ENCODE measurements around the gene DPH3. TPM values are rescaled to one million over a fixed set of nuclear protein-coding genes. Genes with fewer than 3 reads are reported as not detected.

DPH3 gene
- total and polyA plus RNA-seq, 2 experiments from 2014 or later: 36.9 to 51.8 TPM

DNA sequence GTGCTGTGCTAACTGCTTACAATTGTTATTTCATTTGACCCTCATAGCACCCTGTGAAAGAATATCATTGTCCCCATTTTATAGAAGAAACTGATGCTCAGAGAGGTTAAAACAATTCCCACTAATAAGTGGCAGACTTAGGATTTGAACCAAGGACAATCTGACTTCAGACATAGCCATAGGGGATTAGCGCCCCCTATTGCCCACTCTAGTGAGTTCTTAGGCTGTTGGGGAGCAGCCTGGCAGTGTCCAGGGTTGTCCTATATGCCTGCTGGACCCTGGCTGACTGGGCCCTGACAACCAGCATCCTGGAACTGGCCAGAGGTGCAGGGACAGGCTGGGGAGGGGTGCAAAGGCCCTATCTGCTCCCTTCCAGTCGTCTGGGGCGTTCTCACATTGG lies 15.4 kb downstream of the DPH3 start:
- H3K4me1 ChIP-seq (ENCODE audit: insufficient read depth): peaks cover 21% of the 10 kb centered on the region
- 33% methylated on average over 3 of the region's 3 CpGs for WGBS (ENCODE audit: low lambda C conversion rate, missing lambda C conversion rate)
- no peaks in the 10 kb centered on the region for H3K36me3 ChIP-seq (replicated peaks; ENCODE audit: insufficient read depth, low read depth)
- H4K20me1 ChIP-seq (ENCODE audit: insufficient read depth, poor library complexity, severe bottlenecking): no peaks in the 10 kb centered on the region
- no peaks in the 10 kb centered on the region for H3K9me2 ChIP-seq (replicated peaks; ENCODE audit: insufficient read depth)
- no peak overlapping the region for H3K4me3 ChIP-seq
- H3K27me3 ChIP-seq: no peaks in the 10 kb centered on the region
- no peaks in the 10 kb centered on the region for H3K9me3 ChIP-seq (ENCODE audit: low read depth)
- TF ChIP-seq, protein P1, sequence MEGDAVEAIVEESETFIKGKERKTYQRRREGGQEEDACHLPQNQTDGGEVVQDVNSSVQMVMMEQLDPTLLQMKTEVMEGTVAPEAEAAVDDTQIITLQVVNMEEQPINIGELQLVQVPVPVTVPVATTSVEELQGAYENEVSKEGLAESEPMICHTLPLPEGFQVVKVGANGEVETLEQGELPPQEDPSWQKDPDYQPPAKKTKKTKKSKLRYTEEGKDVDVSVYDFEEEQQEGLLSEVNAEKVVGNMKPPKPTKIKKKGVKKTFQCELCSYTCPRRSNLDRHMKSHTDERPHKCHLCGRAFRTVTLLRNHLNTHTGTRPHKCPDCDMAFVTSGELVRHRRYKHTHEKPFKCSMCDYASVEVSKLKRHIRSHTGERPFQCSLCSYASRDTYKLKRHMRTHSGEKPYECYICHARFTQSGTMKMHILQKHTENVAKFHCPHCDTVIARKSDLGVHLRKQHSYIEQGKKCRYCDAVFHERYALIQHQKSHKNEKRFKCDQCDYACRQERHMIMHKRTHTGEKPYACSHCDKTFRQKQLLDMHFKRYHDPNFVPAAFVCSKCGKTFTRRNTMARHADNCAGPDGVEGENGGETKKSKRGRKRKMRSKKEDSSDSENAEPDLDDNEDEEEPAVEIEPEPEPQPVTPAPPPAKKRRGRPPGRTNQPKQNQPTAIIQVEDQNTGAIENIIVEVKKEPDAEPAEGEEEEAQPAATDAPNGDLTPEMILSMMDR (IDR thresholded peaks at IDR 0.05; ENCODE audit: poor library complexity): peak; percentile 22
- TF ChIP-seq EZH2 (IDR thresholded peaks at IDR 0.05; ENCODE audit: borderline replicate concordance): no peak
- H3K79me2 ChIP-seq: no peaks in the 10 kb centered on the region
- H2AFZ ChIP-seq: no peak overlapping the region
- DNase-seq (ENCODE audit: low spot score): no peak
- H3K4me2 ChIP-seq: no peak overlapping the region
- H3K27ac ChIP-seq: no peak overlapping the region

DNA sequence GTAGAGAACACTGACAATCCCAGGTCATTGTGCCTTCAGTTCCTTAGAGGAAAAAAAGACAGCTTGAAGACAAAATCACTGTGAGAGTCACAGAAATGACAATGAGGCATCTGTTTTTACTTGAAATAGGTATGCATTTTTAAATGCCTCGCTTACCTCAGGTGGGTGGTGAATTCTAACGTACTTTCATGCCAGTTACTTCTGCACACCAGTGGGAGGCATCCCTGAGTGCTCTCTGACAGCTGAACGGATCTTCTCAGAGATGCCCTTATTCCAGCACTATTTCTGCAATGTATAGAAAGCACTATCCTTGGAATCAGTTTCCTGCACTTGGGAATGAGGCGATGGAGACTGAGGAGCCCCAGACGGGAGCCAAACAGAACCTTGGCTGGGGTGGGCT lies 16.2 kb downstream of the DPH3 start:
- Histone ChIP-seq H3K4me2 (no peak overlapping the region), H3K27me3 (no peaks in the 10 kb centered on the region), H3K9me2 (replicated peaks; ENCODE audit: insufficient read depth) (no peaks in the 10 kb centered on the region), H4K20me1 (ENCODE audit: insufficient read depth, poor library complexity, severe bottlenecking) (no peaks in the 10 kb centered on the region), H3K27ac (no peak overlapping the region), H3K9me3 (ENCODE audit: low read depth) (no peaks in the 10 kb centered on the region), H3K4me1 (ENCODE audit: insufficient read depth) (peaks cover 18% of the 10 kb centered on the region), H2AFZ (no peak overlapping the region), H3K4me3 (no peak overlapping the region), H3K79me2 (no peaks in the 10 kb centered on the region), H3K36me3 (replicated peaks; ENCODE audit: insufficient read depth, low read depth) (no peaks in the 10 kb centered on the region)
- no peak for DNase-seq (ENCODE audit: low spot score)
- WGBS (ENCODE audit: low lambda C conversion rate, missing lambda C conversion rate): 83% methylated on average over 5 of the region's 5 CpGs
- no peak for TF ChIP-seq EZH2phosphoT487 (IDR thresholded peaks at IDR 0.05; ENCODE audit: low read depth, severe bottlenecking, unreplicated experiment)
- TF ChIP-seq, protein P1 (IDR thresholded peaks at IDR 0.05; ENCODE audit: poor library complexity): no peak
- no peak for TF ChIP-seq EZH2 (IDR thresholded peaks at IDR 0.05; ENCODE audit: borderline replicate concordance)

DNA sequence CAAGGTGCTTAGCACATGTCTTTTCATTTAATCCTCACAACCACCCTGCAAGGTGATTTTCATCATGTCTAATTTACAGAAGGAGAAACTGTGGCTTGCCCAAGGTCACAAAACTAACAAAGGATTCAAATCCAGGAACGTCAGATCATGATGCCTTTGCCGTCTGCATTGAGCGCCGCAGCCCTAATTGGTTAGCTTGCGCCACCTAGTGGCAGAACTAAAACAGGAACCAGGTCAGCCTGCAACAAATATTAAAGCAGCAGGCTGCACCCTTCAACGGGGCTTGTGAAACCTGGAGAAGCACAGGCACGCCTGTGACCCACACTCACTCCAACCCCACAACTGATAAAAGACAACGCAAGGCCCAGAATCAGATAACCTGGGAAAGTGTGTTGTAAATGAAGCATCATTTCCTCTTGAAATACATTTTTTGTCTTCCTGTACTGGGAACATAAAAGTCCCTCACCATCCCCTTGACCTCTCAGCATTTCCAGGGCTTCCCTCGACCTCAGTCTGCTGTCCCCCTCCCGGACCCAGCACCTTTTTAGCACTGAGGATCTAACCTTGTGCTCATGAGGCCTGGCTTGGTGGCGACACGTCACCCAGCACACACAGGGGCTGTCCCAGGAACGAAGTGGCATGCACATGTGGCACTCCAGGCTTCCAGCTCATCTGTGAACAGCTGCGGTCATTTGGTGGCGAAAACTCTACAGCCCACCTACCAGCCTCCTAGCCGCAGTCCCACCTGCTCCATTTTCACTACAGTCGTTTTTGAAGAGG lies 17.3 kb downstream of the DPH3 start:
- DNase-seq (ENCODE audit: low spot score): peak; percentile 92
- H4K20me1 ChIP-seq (ENCODE audit: insufficient read depth, poor library complexity, severe bottlenecking): no peaks in the 10 kb centered on the region
- peaks cover 8% of the 10 kb centered on the region for H3K4me1 ChIP-seq (ENCODE audit: insufficient read depth)
- no peaks in the 10 kb centered on the region for H3K9me3 ChIP-seq (ENCODE audit: low read depth)
- no peaks in the 10 kb centered on the region for H3K9me2 ChIP-seq (replicated peaks; ENCODE audit: insufficient read depth)
- no peak for TF ChIP-seq EZH2phosphoT487 (IDR thresholded peaks at IDR 0.05; ENCODE audit: low read depth, severe bottlenecking, unreplicated experiment)
- TF ChIP-seq, protein P1 (IDR thresholded peaks at IDR 0.05; ENCODE audit: poor library complexity): peak; percentile 98
- H3K36me3 ChIP-seq (replicated peaks; ENCODE audit: insufficient read depth, low read depth): no peaks in the 10 kb centered on the region
- 36% methylated on average over 17 of the region's 17 CpGs for WGBS (ENCODE audit: low lambda C conversion rate, missing lambda C conversion rate)
- H2AFZ ChIP-seq: no peak overlapping the region
- no peak overlapping the region for H3K4me3 ChIP-seq
- no peaks in the 10 kb centered on the region for H3K79me2 ChIP-seq
- H3K4me2 ChIP-seq: no peak overlapping the region
- no peak overlapping the region for H3K27ac ChIP-seq
- H3K27me3 ChIP-seq: no peaks in the 10 kb centered on the region
